HUES64 (cell line): ENCODE results near the gene VEPH1.
"Not testable (repeated sequence)": the region's sequence is repeated elsewhere in the genome, so short reads cannot be mapped to it uniquely, and the experiment has no call there.

ENCODE experiments used
- H3K27ac ChIP-seq: 2 replicates; pipeline ENCODE4 v1.7.0; 2013; ENCODE audit warnings: low read depth, low read length, inconsistent platforms
- H3K27me3 ChIP-seq: 2 replicates; pipeline ENCODE4 v1.6.1; 2013; ENCODE audit warnings: mild to moderate bottlenecking, low read length; ENCODE audit not compliant: insufficient read depth
- H3K36me3 ChIP-seq: 2 replicates; pipeline ENCODE4 v1.6.1; 2013; ENCODE audit warnings: mild to moderate bottlenecking, low read length; ENCODE audit not compliant: insufficient read depth
- H3K4me1 ChIP-seq: 2 replicates; pipeline ENCODE4 v1.6.1; 2013; ENCODE audit warnings: mild to moderate bottlenecking, low read length, moderate library complexity; ENCODE audit not compliant: insufficient read depth
- H3K4me3 ChIP-seq: 2 replicates; pipeline ENCODE4 v1.5.1; 2013; ENCODE audit warnings: mild to moderate bottlenecking, low read length, moderate library complexity
- H3K9ac ChIP-seq: 2 replicates; pipeline ENCODE4 v1.6.1; 2013; ENCODE audit warnings: mild to moderate bottlenecking, low read depth, low read length
- H3K9me3 ChIP-seq: 2 replicates; pipeline ENCODE4 v1.6.1; 2013; ENCODE audit warnings: low read depth, low read length; ENCODE audit not compliant: insufficient read depth
- WGBS: fragments of 150-250, 120-280 bp; methylation state at CpG from one replicate; pipeline ENCODE4 v1.1.7; 2013; ENCODE audit warnings: missing lambda C conversion rate; 5-methylcytosine and 5-hydroxymethylcytosine counted together

The VEPH1 gene

DNA sequence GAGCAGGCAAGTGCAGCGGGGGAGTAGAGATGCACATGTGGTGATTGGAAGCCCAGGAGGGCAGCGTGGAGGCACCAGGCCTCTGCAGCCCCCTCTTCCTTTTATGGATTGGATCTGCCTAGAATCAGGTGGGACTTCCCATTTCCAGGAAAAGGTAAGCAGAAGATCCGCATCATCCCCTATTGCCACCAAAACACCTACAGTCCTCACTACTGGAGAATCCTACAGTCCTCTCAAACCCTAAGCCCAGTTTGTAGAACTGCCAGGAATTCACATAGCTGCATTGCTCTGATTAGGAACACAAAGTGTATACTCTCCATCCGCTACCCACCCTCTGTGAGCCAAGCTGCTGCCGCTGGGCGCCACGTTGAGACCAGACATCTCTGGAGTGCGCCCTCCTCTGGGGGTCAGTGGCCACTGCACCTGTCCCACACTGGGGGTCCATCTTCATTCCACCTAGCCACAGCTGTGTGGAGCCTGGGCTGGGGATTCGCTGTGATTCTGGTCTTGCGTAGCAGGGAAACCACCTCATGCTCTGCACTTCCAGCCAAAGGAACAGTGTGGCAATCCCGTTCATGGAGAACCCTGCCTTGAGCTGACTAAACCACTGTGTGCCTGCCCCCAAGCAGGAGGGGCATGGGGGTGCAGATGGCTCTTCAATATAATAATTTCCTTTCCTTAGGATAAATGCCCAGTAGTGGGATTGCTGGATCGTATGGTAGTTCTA lies 155.5 kb downstream of the VEPH1 start:
- WGBS: 93% methylated on average over 11 of the region's 12 CpGs
- H3K4me1 ChIP-seq: no peaks in the 10 kb centered on the region

DNA sequence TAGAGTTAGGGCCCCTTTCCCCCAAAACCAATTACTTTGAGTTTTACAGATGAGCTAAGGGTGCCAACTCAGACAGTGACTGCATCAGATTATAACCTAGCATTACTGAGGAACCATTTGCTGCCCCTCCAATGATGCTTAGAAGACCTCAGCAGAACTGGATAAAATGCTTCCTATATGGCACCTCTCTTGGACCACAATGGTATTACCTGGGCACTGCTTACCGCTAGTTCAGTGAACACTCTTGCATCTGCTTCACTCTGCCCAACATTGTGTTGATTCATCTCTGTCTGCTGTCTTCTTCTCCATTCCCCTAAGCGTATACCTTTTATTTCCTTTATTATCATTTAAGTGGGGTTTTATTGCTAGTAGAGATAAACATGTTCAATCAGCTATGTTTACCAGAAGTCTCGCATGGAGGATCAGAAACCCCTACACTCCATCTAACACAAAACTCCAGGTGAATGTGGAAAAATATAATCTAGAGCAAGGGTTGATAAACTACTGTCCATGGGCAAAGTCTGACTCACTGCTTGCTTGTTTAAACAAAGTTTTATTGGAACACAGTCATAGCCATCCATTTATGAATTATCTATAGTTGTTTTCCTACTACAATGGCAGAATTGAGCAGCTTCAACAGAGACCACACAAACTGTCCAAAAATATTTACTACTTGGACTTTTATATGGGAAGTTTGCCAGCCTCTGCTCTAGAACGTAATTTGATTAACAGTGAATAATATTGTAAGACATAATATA lies 166.8 kb downstream of the VEPH1 start:
- 98% methylated on average over 1 of the region's 4 CpGs for WGBS
- H3K9ac ChIP-seq: no peak overlapping the region
- peak overlapping the region; percentile 46; the same call in 1 of the 2 replicates for H3K27ac ChIP-seq

More for the DNA sequence above, 155.5 kb downstream of the VEPH1 start:
- Histone ChIP-seq H3K27me3 (no peaks in the 10 kb centered on the region), H3K9me3 (no peaks in the 10 kb centered on the region), H3K36me3 (no peaks in the 10 kb centered on the region), H3K4me3 (no peak overlapping the region), H3K27ac (no peak overlapping the region), H3K9ac (no peak overlapping the region)

DNA sequence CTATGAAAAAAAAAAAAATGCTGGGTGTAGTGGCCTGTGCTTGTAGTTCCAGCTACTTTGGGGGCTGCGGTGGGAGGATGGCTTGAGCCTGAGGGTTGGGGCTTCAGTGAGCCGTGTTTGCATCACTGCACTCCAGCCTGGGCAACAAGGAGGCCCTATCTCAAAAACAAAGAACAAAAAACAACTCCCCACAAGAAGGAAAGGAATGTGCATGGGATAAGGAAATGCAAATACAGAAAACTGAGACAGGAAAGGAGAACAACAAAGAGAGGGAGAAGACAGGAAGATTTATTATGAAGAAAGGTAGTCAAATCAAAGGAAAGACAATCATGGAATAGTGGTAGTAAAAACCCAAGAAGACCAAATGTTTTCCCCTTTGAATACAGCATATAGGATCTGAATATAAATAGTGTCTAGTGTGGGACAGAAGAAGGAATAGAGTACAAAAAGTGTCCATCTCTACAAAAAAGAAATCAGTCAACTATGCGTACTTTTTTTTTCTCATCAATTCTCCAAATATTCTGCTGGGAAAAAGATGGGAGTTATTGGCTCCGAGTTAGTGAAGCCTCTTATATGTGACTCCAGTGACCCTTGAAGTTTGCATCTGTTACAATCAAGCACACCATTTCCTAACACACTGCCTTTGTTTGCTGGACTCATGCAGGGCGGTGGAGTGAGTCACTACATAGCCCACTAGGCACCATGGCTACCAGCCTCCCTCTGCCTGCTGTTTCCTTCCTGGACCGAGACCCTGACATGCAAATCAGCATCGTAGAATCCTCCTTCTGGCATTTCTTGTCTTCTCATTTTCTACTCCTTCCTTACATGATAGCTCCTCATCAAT lies 167.8 kb downstream of the VEPH1 start:
- WGBS: 33% methylated on average over 5 of the region's 7 CpGs
- peaks cover 16% of the 10 kb centered on the region for H3K9me3 ChIP-seq
- peak overlapping the region; percentile 37; the same call in 1 of the 2 replicates for H3K9ac ChIP-seq
- peaks cover 22% of the 10 kb centered on the region for H3K4me1 ChIP-seq
- no peaks in the 10 kb centered on the region; the same call in 1 of the 2 replicates for H3K36me3 ChIP-seq
- no peak overlapping the region for H3K4me3 ChIP-seq
- no peaks in the 10 kb centered on the region for H3K27me3 ChIP-seq
- H3K27ac ChIP-seq: peak overlapping the region; percentile 68

More for the DNA sequence above, 166.8 kb downstream of the VEPH1 start:
- Histone ChIP-seq H3K36me3 (no peaks in the 10 kb centered on the region; the same call in 1 of the 2 replicates), H3K27me3 (no peaks in the 10 kb centered on the region), H3K9me3 (peaks cover 16% of the 10 kb centered on the region), H3K4me1 (peaks cover 22% of the 10 kb centered on the region), H3K4me3 (no peak overlapping the region)

DNA sequence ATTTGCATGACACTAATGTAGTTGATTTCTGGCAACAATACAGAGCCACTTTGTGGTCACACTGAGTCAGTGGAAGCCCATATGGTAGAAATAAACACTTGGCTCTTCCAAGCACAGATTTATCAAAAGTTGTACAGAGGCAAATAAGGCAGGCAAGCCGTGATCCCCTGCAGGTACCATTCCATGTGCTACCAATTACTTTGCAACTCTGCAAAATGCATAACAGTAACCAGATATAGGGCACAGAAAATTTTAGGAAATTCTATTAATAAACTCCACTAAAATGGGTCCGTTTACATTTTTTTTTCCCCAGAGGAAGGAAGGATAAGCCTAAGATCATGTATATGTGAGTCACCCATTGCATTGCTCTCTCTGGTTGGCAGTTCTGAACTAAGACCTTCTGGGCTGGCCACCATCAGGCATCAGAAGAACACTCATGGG lies 169.6 kb downstream of the VEPH1 start:
- Histone ChIP-seq H3K9me3 (no peaks in the 10 kb centered on the region), H3K4me1 (peaks cover 22% of the 10 kb centered on the region), H3K4me3 (no peak overlapping the region), H3K27me3 (no peaks in the 10 kb centered on the region), H3K27ac (no peak overlapping the region), H3K36me3 (no peaks in the 10 kb centered on the region), H3K9ac (no peak overlapping the region)
- 50% methylated on average over 2 of the region's 2 CpGs for WGBS

GRCh38 chr3:157330206-157330605 lies 173.0 kb downstream of the VEPH1 start:
- Histone ChIP-seq H3K9me3 (0 out of 2 replicates have a peak, but pooled peaks cover 2% of the 10 kb centered on the region), H3K27me3 (no peaks in the 10 kb centered on the region), H3K9ac (no peak overlapping the region), H3K36me3 (no peaks in the 10 kb centered on the region), H3K4me1 (peaks cover 11% of the 10 kb centered on the region; the same call in 1 of the 2 replicates), H3K27ac (no peak overlapping the region), H3K4me3 (no peak overlapping the region)
- WGBS: 100% methylated on average over 1 of the region's 1 CpG

DNA sequence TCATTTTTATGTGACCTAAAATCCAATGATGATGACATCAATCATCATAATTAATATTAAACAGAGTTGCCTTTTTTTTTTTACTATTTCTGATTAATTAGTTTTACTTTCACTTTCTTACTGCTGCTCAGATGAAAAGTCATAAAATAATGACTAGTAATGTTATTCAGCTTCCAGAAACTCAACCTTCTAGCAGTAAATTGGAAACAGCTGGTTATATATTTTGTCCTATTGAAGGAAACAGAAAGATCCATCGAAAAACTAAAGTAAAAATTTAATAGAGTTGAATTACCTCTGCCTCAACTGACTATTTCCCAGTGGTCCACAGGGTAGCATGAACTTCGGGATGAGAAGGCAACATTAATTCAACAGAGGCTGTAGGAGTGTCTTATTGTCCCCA lies 173.7 kb downstream of the VEPH1 start:
- no peaks in the 10 kb centered on the region for H3K27me3 ChIP-seq
- no peak overlapping the region for H3K9ac ChIP-seq
- H3K4me3 ChIP-seq: no peak overlapping the region
- peaks cover 5% of the 10 kb centered on the region; the same call in 1 of the 2 replicates for H3K4me1 ChIP-seq
- WGBS: 86% methylated on average over 2 of the region's 2 CpGs
- H3K9me3 ChIP-seq: 0 out of 2 replicates have a peak, but pooled peaks cover 2% of the 10 kb centered on the region
- H3K27ac ChIP-seq: no peak overlapping the region
- H3K36me3 ChIP-seq: no peaks in the 10 kb centered on the region

DNA sequence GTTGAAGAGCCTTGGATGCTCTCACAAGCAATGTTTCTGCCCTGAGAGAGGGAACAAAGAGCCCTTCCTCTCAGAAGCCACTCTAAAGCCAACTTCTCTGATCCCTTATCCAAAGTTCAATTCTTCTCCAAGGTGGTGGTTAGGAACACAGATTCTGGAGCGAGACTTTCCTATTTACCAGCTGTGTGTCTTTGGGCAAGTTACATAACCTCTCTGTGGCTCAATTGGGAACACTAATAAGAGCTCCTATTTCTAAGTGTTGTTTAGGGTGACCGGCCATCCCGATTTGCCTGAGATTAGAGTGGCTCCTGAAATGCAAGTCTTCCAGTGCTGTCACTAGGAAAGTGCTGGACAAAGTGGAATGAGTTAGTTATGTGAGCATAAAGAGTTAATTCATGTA lies 175.4 kb downstream of the VEPH1 start:
- no peak overlapping the region for H3K27ac ChIP-seq
- no peaks in the 10 kb centered on the region for H3K4me1 ChIP-seq
- no peaks in the 10 kb centered on the region for H3K27me3 ChIP-seq
- no peak overlapping the region for H3K9ac ChIP-seq
- H3K9me3 ChIP-seq: 0 out of 2 replicates have a peak, but pooled peaks cover 2% of the 10 kb centered on the region
- 94% methylated on average over 3 of the region's 3 CpGs for WGBS
- H3K36me3 ChIP-seq: no peaks in the 10 kb centered on the region
- no peak overlapping the region for H3K4me3 ChIP-seq

DNA sequence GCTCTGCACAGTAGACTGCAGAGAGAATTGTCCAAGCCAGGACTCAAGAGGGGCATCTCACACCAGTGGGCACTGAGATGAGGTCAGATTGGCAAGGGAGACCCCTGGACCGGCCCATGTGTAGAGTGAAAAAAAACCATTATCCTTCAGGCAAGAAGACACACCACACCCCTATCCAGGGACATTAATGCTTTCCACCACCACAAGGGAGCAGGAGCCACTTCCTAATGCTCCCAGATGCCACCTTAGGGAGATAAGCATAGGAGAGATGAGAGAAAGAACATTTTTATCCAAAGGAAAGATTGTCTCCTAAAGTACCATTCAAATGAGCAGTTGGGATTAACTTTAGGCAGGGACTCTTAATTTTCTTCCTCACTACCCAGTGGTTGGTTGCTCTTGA lies 176.2 kb downstream of the VEPH1 start:
- Histone ChIP-seq H3K27me3 (no peaks in the 10 kb centered on the region), H3K9me3 (0 out of 2 replicates have a peak, but pooled peaks cover 2% of the 10 kb centered on the region), H3K36me3 (no peaks in the 10 kb centered on the region), H3K4me3 (no peak overlapping the region), H3K27ac (no peak overlapping the region), H3K9ac (no peak overlapping the region), H3K4me1 (no peaks in the 10 kb centered on the region)
- WGBS: 100% methylated on average over 1 of the region's 1 CpG

DNA sequence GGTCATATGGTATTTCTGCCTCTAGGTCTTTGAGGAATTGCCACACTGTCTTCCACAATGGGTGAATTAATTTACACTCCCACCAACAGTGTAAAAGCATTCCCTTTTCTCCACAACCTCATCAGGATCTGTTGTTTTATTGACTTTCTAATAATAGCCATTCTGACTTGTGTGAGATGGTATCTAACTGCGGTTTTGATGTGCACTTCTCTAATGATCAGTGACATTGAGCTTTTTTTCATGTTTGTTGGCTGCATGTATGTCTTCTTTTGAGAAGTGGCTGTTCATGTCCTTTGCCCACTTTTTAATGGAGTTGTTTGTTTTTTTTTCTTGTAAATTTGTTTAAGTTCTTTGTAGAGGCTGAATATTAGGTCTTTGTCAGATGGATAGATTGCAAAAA lies 178.3 kb downstream of the VEPH1 start:
- 93% methylated on average over 1 of the region's 1 CpG for WGBS

GRCh38 chr3:157323360-157323759 lies 179.9 kb downstream of the VEPH1 start:
- peaks cover 6% of the 10 kb centered on the region for H3K4me1 ChIP-seq
- H3K27ac ChIP-seq: no peak overlapping the region
- H3K9ac ChIP-seq: no peak overlapping the region
- 0 out of 2 replicates have a peak, but pooled peaks cover 2% of the 10 kb centered on the region for H3K9me3 ChIP-seq
- 100% methylated on average over 2 of the region's 2 CpGs for WGBS
- H3K27me3 ChIP-seq: no peaks in the 10 kb centered on the region
- no peaks in the 10 kb centered on the region for H3K36me3 ChIP-seq
- no peak overlapping the region for H3K4me3 ChIP-seq

More for the DNA sequence above, 178.3 kb downstream of the VEPH1 start:
- not testable (repeated sequence) for H3K9ac ChIP-seq, H3K9me3 ChIP-seq, H3K27ac ChIP-seq, H3K4me3 ChIP-seq, H3K36me3 ChIP-seq, H3K27me3 ChIP-seq, H3K4me1 ChIP-seq
